GM10266 (cell line): ENCODE measurements around the gene CFAP58.

Experiments used
- DNase-seq: peaks from one replicate; pipeline ENCODE4 v3.0.0; 2012; ENCODE audit errors: extremely low spot score
- TF ChIP-seq, protein P1 (sequence below): IDR thresholded peaks from 2 replicates; pipeline ENCODE4 v1.5.1; 2012; ENCODE audit warnings: mild to moderate bottlenecking, low read depth; ENCODE audit not compliant: control insufficient read depth, insufficient read depth; ENCODE audit errors: missing control alignments

Gene CFAP58

DNA sequence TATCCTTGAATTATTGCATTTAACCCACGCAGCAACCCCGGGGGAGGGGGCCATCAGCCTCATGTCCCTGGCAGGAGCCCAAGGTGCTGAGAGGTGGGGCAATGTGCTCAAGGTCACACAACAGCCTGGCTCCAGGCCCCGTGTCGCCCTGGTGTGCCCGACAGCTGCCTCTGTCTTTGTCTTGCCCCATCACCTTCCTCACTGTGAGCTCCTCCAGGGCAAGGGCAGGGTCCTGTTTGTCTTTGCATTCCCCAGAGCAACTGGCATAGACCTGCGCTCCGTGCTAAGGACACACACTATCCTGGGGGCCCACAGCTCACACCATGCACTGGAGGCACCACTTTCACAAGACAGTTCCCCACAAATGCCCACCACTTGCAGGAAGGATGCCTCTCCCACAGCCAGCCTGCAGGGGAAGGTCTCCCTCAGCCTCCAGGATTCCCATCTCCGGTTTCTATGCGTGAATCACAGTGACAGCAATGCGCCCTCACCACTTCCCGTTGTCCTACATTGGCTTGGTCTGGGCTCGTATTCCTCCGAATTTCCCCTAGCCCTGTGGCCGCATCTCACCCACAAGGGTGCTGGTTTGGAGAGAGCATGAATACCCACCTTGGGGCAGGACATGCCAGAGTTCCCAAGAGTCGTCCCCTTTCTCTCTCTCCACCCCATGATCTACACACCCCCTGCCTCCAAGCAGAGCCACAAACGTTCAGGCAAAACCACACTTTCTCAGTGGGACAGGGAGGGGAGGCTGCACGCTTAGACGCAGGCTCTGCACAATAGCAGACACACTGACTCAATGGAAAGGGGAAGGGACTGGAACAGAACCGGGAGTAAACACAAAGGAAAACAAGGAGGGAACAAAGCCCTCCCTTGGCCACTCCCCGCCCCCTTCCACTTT lies 25.6 kb upstream of the CFAP58 start:
- no peak for DNase-seq

DNA sequence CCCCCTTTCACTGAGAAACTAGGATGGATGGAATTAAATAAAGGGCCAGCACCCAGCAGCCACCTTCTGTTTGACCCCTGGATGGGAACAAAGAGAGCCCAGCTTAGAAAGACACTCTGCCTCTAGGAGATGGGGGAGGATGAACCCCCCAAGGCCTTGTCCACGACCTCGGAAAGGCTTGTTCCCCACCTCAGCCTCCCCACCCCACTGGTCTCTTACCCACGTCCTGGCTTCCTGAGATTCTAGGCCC lies 25.1 kb upstream of the CFAP58 start:
- TF ChIP-seq, protein P1, sequence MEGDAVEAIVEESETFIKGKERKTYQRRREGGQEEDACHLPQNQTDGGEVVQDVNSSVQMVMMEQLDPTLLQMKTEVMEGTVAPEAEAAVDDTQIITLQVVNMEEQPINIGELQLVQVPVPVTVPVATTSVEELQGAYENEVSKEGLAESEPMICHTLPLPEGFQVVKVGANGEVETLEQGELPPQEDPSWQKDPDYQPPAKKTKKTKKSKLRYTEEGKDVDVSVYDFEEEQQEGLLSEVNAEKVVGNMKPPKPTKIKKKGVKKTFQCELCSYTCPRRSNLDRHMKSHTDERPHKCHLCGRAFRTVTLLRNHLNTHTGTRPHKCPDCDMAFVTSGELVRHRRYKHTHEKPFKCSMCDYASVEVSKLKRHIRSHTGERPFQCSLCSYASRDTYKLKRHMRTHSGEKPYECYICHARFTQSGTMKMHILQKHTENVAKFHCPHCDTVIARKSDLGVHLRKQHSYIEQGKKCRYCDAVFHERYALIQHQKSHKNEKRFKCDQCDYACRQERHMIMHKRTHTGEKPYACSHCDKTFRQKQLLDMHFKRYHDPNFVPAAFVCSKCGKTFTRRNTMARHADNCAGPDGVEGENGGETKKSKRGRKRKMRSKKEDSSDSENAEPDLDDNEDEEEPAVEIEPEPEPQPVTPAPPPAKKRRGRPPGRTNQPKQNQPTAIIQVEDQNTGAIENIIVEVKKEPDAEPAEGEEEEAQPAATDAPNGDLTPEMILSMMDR, result no peak

More for the DNA sequence above, 25.6 kb upstream of the CFAP58 start:
- TF ChIP-seq, protein P1, result no peak

DNA sequence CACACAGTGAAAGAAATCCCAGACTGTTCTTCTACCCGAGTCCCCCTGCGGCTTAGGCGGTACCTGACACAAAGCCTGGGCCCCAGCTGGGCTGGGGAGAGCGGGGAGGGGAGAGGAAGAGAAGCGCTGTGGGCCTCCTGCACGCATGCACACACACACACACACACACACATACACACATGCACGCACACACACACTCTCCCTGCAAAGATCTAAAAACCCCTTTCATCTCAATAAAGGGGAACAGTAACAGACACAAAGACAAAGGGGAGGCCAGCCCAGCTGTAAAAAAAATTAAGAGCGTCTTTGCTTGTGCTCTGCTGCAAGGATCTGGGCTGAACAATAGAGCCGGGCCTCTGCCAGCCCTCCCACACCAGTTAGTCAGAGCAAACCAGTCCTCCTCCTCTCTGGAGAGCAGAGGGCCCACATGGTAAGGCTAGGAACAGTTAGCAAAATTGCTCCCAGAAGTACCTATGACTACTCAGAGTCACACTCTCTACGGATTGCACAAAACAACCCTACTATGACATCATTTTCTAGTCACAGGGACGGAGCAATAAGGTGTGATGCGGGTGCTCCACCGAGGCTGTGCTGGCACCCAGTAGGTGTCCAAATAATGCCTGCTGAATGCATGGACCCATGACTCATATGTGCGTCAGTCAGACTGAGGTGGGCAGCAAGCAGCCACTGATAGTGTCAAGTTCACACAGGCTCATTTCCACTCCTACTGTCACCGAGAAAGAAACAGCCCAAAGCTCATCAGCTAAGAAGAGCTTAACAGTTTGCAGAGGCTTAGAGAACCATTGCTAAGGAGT lies 24.5 kb upstream of the CFAP58 start:
- TF ChIP-seq, protein P1, result no peak
- no peak for DNase-seq

More for the DNA sequence above, 25.1 kb upstream of the CFAP58 start:
- DNase-seq, result no peak

DNA sequence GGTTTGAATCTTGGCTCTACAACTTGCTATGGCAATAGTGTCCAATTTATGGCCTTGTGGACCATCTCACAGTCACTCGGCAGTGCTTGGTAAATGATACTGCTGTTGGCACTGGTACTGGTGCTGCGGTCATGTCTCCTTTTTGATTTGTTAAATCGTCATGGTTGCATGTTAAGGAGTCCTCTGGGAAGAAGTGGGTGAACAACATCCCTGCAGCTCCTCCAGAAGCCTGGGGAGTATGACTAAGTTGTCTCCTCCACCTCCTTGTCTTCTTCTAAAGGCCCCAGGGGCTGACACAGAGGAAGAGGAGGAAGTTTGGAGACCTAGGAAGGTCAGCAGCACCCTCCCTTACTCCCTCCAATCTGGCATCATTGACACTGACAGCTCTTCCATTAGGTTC lies 23.9 kb upstream of the CFAP58 start:
- TF ChIP-seq, protein P1, result no peak
- DNase-seq, result no peak

DNA sequence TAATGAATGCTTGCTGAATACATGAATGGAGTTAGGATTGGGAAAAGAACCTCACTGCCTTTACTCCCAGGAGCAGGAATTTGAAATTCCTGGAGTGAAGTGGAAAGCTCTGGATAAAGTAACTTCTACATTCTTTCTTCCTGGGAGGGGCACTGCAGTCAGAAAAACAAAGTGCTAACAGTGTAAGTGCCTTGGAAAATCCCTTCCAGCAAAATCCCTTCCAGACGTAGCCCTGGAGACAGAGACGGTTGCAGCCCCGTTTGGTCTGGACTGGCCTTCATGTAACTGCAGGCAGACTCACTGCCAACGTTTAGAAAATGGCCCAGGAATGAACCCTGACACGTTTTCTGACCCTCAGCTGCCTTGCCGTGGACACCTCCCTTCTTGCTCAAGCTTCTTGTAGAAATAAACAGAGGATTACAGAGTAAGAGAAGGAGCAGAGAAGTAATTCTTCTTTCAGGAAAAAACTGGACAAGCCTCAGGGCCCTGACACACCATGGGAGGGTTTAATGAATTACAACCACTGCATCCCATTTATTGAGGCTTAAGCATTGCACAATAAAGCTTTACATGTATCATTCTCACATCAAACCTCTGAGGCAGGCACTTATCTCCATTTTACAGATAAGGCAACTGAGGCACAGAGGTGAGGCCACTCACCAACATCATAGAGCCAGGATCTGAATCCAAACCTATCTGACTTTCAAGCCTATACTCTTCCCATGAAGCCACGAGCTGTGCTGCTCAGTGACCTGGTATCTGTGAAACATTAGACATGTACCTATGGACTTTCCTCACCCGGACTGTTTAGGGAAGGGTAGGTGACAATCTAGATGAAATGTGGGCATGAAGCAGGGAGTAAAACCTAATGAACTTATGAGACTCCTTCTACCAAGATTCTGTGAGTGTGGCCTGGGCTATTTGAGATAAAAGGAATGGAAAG lies 23.2 kb upstream of the CFAP58 start:
- TF ChIP-seq, protein P1, result no peak
- no peak for DNase-seq

GRCh38 chr10:104331208-104331838 lies 22.3 kb upstream of the CFAP58 start:
- TF ChIP-seq, protein P1, result no peak
- no peak for DNase-seq
